GM15510 (cell line): Measurements from ENCODE around the gene CHI3L1.

Experiments
- POLR2A ChIP-seq: IDR thresholded peaks from 3 replicates; pipeline ENCODE4 v1.6.1; 2011; ENCODE audit warnings: borderline replicate concordance; ENCODE audit not compliant: insufficient read length; ENCODE audit errors: extremely low read depth

The CHI3L1 gene

GRCh38 chr1:203177470-203178039, 8.9 kb downstream of the CHI3L1 start:
- TF ChIP-seq POLR2A: no peak

- no peak for TF ChIP-seq POLR2A
Measured at GRCh38 chr1:203177036-203177405, 9.5 kb downstream of the CHI3L1 start.

- no peak for TF ChIP-seq POLR2A
Measured at GRCh38 chr1:203176273-203177035, 10.1 kb downstream of the CHI3L1 start.

GRCh38 chr1:203175827-203176241, 10.7 kb downstream of the CHI3L1 start:
- TF ChIP-seq POLR2A: no peak

DNA sequence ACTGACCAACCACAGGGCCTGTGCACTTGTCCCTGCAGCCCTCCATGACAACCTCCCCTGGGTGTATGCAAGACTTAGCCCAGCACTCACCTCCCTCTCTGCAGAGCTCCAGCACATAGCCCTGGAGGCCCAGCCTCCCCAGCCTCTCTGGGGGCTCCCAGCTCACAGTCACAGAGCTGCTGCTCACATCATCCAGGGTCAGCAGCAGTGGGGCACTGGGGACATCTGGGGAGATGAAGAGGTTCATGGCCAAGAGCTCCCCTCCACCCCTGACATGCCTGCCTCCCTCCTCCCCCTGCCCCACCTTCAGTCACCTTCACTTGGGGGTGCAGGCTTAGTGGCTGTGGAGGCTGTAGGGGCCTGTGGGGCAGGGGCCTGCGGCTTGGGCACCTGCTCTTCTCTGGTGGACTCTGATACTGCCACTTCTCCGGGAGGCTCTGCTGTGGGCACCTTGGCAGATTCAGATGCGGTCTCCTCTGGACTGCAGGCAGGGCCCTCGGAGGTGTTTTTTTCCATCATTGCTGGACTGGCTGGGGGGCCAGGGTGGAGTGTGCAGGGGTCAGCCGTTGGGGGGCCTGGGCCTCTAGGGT, 11.2 kb downstream of the CHI3L1 start, which contains the start of gene MYBPH:
TSS of gene MYBPH (minus strand) at position 590 of the 590 bp plus-strand sequence. CDS start at position 519, 71 bp downstream.
- no peak for TF ChIP-seq POLR2A

GRCh38 chr1:203174324-203174985, 12.0 kb downstream of the CHI3L1 start:
- TF ChIP-seq POLR2A: no peak

GRCh38 chr1:203173566-203173965, 12.9 kb downstream of the CHI3L1 start:
- TF ChIP-seq POLR2A: no peak

GRCh38 chr1:203173011-203173555, 13.4 kb downstream of the CHI3L1 start:
- TF ChIP-seq POLR2A: no peak

- no peak for TF ChIP-seq POLR2A
Measured at GRCh38 chr1:203172184-203173010, 14.1 kb downstream of the CHI3L1 start.

- no peak for TF ChIP-seq POLR2A
Measured at GRCh38 chr1:203171341-203172183, 14.9 kb downstream of the CHI3L1 start.

GRCh38 chr1:203170625-203171330, 15.7 kb downstream of the CHI3L1 start:
- no peak for TF ChIP-seq POLR2A

GRCh38 chr1:203169770-203170520, 16.6 kb downstream of the CHI3L1 start:
- no peak for TF ChIP-seq POLR2A
